Colonic mucosa (tissue), 4 donors: ENCODE results near the gene TKT. TPM values are rescaled to one million over a fixed set of nuclear protein-coding genes. Genes with fewer than 3 reads are reported as not detected.

Source experiments
- DNase-seq: peaks from one replicate; pipeline ENCODE4 v3.0.0-alpha.2; 2020
- H3K27ac ChIP-seq: fragments of 200-600 bp; one replicate; pipeline ENCODE4 v1.8.0; 2021
- H3K27me3 ChIP-seq: fragments of 200-600 bp; one replicate; pipeline ENCODE4 v1.8.0; 2021
- H3K36me3 ChIP-seq: fragments of 200-600 bp; one replicate; pipeline ENCODE4 v1.8.0; 2021
- H3K4me1 ChIP-seq: fragments of 200-600 bp; one replicate; pipeline ENCODE4 v1.8.0; 2021; ENCODE audit warnings: mild to moderate bottlenecking
- H3K4me3 ChIP-seq: fragments of 200-600 bp; one replicate; pipeline ENCODE4 v1.8.0; 2021
- H3K9ac ChIP-seq, 2 donors: one replicate each; pipeline ENCODE4 v1.7.0; 2013; ENCODE audit warnings: control low read depth in 2 of 2, low read depth in 2 of 2, low read length in 2 of 2
- H3K9me3 ChIP-seq: fragments of 200-600 bp; one replicate; pipeline ENCODE4 v1.8.0; 2021
- CTCF ChIP-seq: fragments of 200-600 bp; IDR thresholded peaks from one replicate; pipeline ENCODE4 v1.8.0; 2022; ENCODE audit warnings: antibody characterized with exemption, mild to moderate bottlenecking
- intact Hi-C: fragments of 100-400 bp; cut with DNase I; formaldehyde crosslinking; loops from one replicate; pipeline ENCODE4 v1.14.1; 2022
- total RNA-seq, 2 donors: library from RNA; stranded (reverse); fragmentation: NEBNext Ultra II Directional in 1 of 2; extraction: Animal tissue kit (Norgen Biotek cat#: 25700) in 1 of 2; gene quantifications; one replicate each; pipeline ENCODE4 v1.2.1, GENCODE V29; 2021
- donor health status: healthy.
- donor health status: DM: no; HTN: no; CAD: no.
- donor health status: DM: no; HTN: no; CAD: no.

The TKT gene
- total RNA-seq, 2 donors from 2014 or later, result 315 to 393 TPM

- H3K9ac ChIP-seq, result no peak overlapping the region
- intact Hi-C loops, result no loop called here
- H3K4me1 ChIP-seq, result no peaks in the 10 kb centered on the region
- TF ChIP-seq CTCF, result no peak
- H3K27me3 ChIP-seq, result no peaks in the 10 kb centered on the region
- H3K36me3 ChIP-seq, result no peaks in the 10 kb centered on the region
- DNase-seq, result no peak
- H3K9me3 ChIP-seq, result no peaks in the 10 kb centered on the region
- no peak overlapping the region for H3K4me3 ChIP-seq
- H3K27ac ChIP-seq, result no peak overlapping the region
Observed at GRCh38 chr3:53217175-53217574, 38.6 kb downstream of the TKT start.

GRCh38 chr3:53216723-53217122 lies 39.1 kb downstream of the TKT start:
- DNase-seq, result no peak
- Histone ChIP-seq H3K27me3 (no peaks in the 10 kb centered on the region), H3K4me1 (no peaks in the 10 kb centered on the region), H3K4me3 (no peak overlapping the region), H3K9me3 (no peaks in the 10 kb centered on the region), H3K9ac (no peak overlapping the region), H3K27ac (no peak overlapping the region), H3K36me3 (no peaks in the 10 kb centered on the region)
- intact Hi-C loops, result no loop called here
- TF ChIP-seq CTCF, result no peak

GRCh38 chr3:53215816-53216215 lies 40.0 kb downstream of the TKT start:
- DNase-seq, result no peak
- intact Hi-C loops, result no loop called here
- Histone ChIP-seq H3K27me3 (no peaks in the 10 kb centered on the region), H3K27ac (no peak overlapping the region), H3K4me3 (no peak overlapping the region), H3K9ac (no peak overlapping the region), H3K36me3 (no peaks in the 10 kb centered on the region), H3K4me1 (no peaks in the 10 kb centered on the region), H3K9me3 (no peaks in the 10 kb centered on the region)
- no peak for TF ChIP-seq CTCF

GRCh38 chr3:53213276-53213675 lies 42.5 kb downstream of the TKT start:
- TF ChIP-seq CTCF, result no peak
- no peaks in the 10 kb centered on the region for H3K36me3 ChIP-seq
- no peak overlapping the region for H3K4me3 ChIP-seq
- H3K27ac ChIP-seq, result no peak overlapping the region
- no peaks in the 10 kb centered on the region for H3K9me3 ChIP-seq
- H3K27me3 ChIP-seq, result no peaks in the 10 kb centered on the region
- DNase-seq, result no peak
- intact Hi-C loops, result loop anchor here (5.0 kb wide), 1 partner anchor 494 kb away; no protein-coding TSS in a partner anchor
- H3K4me1 ChIP-seq, result no peaks in the 10 kb centered on the region
- H3K9ac ChIP-seq, result no peak overlapping the region

- no peak for DNase-seq
Observed at GRCh38 chr3:53211706-53212702, 43.8 kb downstream of the TKT start.

More at GRCh38 chr3:53211706-53212702, 43.8 kb downstream of the TKT start:
- no peak for TF ChIP-seq CTCF
- Histone ChIP-seq H3K4me3 (no peak overlapping the region), H3K9me3 (no peaks in the 10 kb centered on the region), H3K4me1 (no peaks in the 10 kb centered on the region), H3K9ac (no peak overlapping the region), H3K36me3 (no peaks in the 10 kb centered on the region), H3K27me3 (no peaks in the 10 kb centered on the region), H3K27ac (no peak overlapping the region)
- intact Hi-C loops, result loop anchor here (5.0 kb wide), 1 partner anchor 495 kb away; no protein-coding TSS in a partner anchor
